ENCODE measurements around the gene TTYH2. TPM values are rescaled to one million over a fixed set of nuclear protein-coding genes. Genes with fewer than 3 reads are reported as not detected.

Gene TTYH2
- total RNA-seq, 3 donors from 2014 or later (not counting 1 experiment from before 2014, with no cell fraction given) = 4.3 to 7.9 (median 4.8) TPM

DNA sequence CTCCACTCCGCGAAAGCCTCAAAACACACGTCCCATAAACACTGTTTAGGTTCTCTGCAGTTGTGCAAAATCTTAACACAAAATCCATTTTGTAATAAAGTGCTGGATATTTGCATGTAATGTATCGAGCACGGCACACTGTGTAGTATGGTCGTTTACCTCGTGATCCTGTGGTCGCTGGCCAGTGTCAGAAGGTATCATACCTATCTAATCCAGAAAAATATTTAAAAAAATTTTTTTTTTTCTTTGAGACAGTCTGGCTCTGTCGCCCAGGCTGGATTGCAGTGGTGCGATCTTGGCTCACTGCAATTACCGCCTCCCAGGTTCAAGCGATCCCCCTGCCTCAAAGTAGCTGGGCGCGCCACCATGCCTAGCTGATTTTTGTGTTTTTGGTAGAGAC, 8.9 kb upstream of the TTYH2 start:
- peak overlapping the region; percentile 98 for H3K4me3 Mint-ChIP-seq
- no peak for TF ChIP-seq CTCF (IDR thresholded peaks at IDR 0.05)
- peak overlapping the region; percentile 90 to 95 for H3K27ac Mint-ChIP-seq
- H3K27me3 Mint-ChIP-seq (ENCODE audit: low read depth in 2 of 2) = peaks cover 12 to 14% of the 10 kb centered on the region in 2 donors
- peaks cover 4% of the 10 kb centered on the region for H3K27me3 ChIP-seq (ENCODE audit: control insufficient read depth, insufficient read depth, low read length)
- peaks cover 37 to 38% of the 10 kb centered on the region in 2 donors for H3K4me1 Mint-ChIP-seq
- ATAC-seq (no peak), DNase-seq (no peak)
- peaks cover 40% of the 10 kb centered on the region for H3K4me1 ChIP-seq (ENCODE audit: control insufficient read depth, insufficient read depth, low read length)
- intact Hi-C loops (cut with micrococcal nuclease) = loop anchor here (5.0 kb wide), 1 partner anchor 328 kb away; the partner anchor contains the start of gene CD300LB
- no peaks in the 10 kb centered on the region for H3K9me3 Mint-ChIP-seq
- no peaks in the 10 kb centered on the region for H3K9me3 ChIP-seq (ENCODE audit: control insufficient read depth, insufficient read depth, low read length)
- H3K36me3 Mint-ChIP-seq = no peaks in the 10 kb centered on the region
- H3K36me3 ChIP-seq (ENCODE audit: control insufficient read depth, insufficient read depth, low read length) = peaks cover 34% of the 10 kb centered on the region
- H3K27ac ChIP-seq (ENCODE audit: low read length) = peak overlapping the region; percentile 75
- 77% methylated on average over 9 of the region's 14 CpGs for WGBS (ENCODE audit: insufficient coverage)
- H3K4me3 ChIP-seq (ENCODE audit: low read length) = peak overlapping the region; percentile 91

DNA sequence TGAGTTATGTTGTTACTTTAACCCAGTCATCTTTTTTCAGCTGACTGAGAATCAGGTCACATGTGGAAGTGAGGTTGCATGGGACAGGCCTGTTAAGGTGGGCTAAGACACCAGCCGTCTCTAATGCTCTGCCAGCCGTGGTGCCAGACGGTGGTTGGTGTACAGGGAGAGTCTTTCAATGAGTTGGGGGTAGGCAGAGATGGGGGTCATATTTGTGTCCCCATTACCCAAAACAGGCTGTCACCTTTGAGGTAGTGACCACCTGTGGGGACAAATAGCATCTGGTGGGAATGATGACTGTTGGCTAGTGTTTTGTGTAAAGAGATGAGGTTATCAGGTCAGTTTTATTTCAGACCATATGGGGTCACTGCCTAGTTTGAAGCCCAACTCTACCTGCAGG, 8.1 kb upstream of the TTYH2 start:
- Histone ChIP-seq H3K27me3 (ENCODE audit: control insufficient read depth, insufficient read depth, low read length) (peaks cover 1% of the 10 kb centered on the region), H3K27ac (ENCODE audit: low read length) (no peak overlapping the region), H3K4me3 (ENCODE audit: low read length) (no peak overlapping the region), H3K36me3 (ENCODE audit: control insufficient read depth, insufficient read depth, low read length) (peaks cover 42% of the 10 kb centered on the region), H3K4me1 (ENCODE audit: control insufficient read depth, insufficient read depth, low read length) (peaks cover 35% of the 10 kb centered on the region), H3K9me3 (ENCODE audit: control insufficient read depth, insufficient read depth, low read length) (no peaks in the 10 kb centered on the region)
- 79% methylated on average over 3 of the region's 3 CpGs for WGBS (ENCODE audit: insufficient coverage)
- intact Hi-C loops (cut with micrococcal nuclease) = no loop called here
- ATAC-seq = no peak
- Mint-ChIP-seq H3K4me3 (peak overlapping the region; percentile 64), H3K27ac (peak overlapping the region; percentile 90 to 95), H3K4me1 (peaks cover 30 to 36% of the 10 kb centered on the region in 2 donors), H3K9me3 (no peaks in the 10 kb centered on the region), H3K36me3 (no peaks in the 10 kb centered on the region), H3K27me3 (ENCODE audit: low read depth in 2 of 2) (peaks cover 6 to 10% of the 10 kb centered on the region in 2 donors)
- TF ChIP-seq CTCF (IDR thresholded peaks at IDR 0.05) = no peak
- DNase-seq = no peak

DNA sequence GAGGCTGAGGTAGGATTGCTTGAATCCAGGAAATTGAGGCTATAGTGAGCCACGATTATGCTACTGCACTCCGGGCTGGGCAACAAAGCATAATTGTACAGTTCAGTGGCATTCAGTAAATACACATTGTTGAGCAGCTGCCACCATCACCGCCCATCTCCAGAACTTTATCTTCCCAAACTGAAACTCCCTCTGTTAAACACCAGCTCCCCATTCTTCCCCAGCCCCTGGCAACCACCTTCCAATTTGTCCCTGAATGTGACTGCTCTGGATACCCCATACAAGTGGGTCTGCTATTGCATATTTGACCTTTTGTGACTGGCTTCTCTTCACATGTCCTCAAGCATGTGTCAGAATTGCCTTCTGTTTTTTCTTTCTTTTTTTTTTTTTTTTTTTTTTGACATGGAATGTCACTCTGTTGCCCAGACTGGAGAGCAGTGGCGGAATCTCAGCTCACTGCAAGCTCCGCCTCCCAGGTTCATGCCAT, 7.0 kb upstream of the TTYH2 start:
- H3K4me3 ChIP-seq (ENCODE audit: low read length) = no peak overlapping the region
- H3K9me3 ChIP-seq (ENCODE audit: control insufficient read depth, insufficient read depth, low read length) = no peaks in the 10 kb centered on the region
- H3K27ac Mint-ChIP-seq = no peak overlapping the region
- no peak for TF ChIP-seq CTCF (IDR thresholded peaks at IDR 0.05)
- no peak for ATAC-seq
- H3K27me3 Mint-ChIP-seq (ENCODE audit: low read depth in 2 of 2) = peaks cover 5 to 6% of the 10 kb centered on the region in 2 donors
- no peak overlapping the region for H3K4me3 Mint-ChIP-seq
- intact Hi-C loops (cut with micrococcal nuclease) = no loop called here
- H3K36me3 Mint-ChIP-seq = no peaks in the 10 kb centered on the region
- peaks cover 42% of the 10 kb centered on the region for H3K36me3 ChIP-seq (ENCODE audit: control insufficient read depth, insufficient read depth, low read length)
- H3K9me3 Mint-ChIP-seq = no peaks in the 10 kb centered on the region
- no peaks in the 10 kb centered on the region for H3K27me3 ChIP-seq (ENCODE audit: control insufficient read depth, insufficient read depth, low read length)
- H3K4me1 Mint-ChIP-seq = peaks cover 35 to 41% of the 10 kb centered on the region in 2 donors
- 89% methylated on average over 5 of the region's 5 CpGs for WGBS (ENCODE audit: insufficient coverage)
- no peak for DNase-seq
- no peak overlapping the region for H3K27ac ChIP-seq (ENCODE audit: low read length)
- peaks cover 45% of the 10 kb centered on the region for H3K4me1 ChIP-seq (ENCODE audit: control insufficient read depth, insufficient read depth, low read length)

Data from natural killer cell (primary cell).